ENCODE measurements around the gene GPR143.

DNA sequence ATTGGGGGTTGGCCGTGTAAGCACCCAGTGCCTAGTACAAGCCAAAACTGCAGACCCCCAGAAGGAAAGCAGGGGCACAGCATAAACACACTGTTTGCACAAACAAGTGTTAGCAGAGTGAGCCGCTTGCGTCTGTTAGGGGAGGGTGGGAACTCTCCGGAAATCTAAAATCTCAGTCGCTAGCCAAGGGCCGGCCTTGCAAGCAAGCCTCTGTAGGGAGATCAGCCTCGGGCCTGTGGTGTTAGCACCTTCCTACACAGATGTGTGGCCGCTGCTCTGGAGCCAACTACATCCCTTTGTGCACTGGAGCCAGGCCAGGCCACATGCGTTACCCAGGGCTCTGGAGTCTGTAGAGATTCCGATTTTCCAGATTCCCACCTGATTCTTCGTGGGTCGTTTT, 67.1 kb downstream of the GPR143 start:
- TF ChIP-seq CTCF (optimal IDR thresholded peaks at IDR 0.05 in 1 of 3, IDR thresholded peaks at IDR 0.05 in 1 of 3, conservative IDR thresholded peaks at IDR 0.05 in 1 of 3; ENCODE audit: extremely low read depth in 1 of 3, insufficient read depth in 2 of 3, low read length in 3 of 3) (no peak), EZH2 (IDR thresholded peaks at IDR 0.05; ENCODE audit: low read length) (no peak)
